Measurements from ENCODE around the gene MTAP. TPM values are rescaled to one million over a fixed set of nuclear protein-coding genes. Genes with fewer than 3 reads are reported as not detected.

MTAP gene
- total RNA-seq, 4 donors from 2014 or later = 3.6 to 65.8 (median 39.4) TPM

DNA sequence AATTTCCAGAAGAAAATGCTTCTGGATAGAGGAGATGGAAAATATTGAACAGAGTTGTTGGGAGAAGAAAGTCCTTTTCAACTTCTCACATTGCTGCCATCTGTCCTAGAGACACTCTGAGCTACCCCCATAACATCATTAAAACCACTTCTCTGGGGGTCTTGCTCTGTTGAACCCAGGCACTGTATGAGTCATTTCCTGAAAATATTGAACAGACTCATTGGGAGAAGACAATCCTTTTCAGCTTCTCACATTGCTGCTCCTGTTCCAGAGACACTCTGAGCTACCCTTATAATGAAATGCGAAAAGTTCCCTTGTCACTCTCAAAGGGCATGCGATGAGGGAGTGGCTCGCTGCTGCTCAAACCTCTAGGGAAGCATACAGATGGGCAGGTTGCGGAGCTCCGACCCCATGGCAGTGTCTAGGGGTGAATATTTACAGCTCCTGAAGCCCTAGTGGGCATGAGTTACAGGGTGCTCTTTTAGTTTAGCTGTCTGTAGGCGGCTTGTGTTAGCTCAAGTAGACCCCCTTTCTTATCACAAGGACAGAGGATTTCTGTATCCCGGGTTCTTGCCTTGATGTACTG lies 101.0 kb downstream of the MTAP start:
- no peak for TF ChIP-seq POLR2A (IDR thresholded peaks at IDR 0.05)
- TF ChIP-seq, protein P1, sequence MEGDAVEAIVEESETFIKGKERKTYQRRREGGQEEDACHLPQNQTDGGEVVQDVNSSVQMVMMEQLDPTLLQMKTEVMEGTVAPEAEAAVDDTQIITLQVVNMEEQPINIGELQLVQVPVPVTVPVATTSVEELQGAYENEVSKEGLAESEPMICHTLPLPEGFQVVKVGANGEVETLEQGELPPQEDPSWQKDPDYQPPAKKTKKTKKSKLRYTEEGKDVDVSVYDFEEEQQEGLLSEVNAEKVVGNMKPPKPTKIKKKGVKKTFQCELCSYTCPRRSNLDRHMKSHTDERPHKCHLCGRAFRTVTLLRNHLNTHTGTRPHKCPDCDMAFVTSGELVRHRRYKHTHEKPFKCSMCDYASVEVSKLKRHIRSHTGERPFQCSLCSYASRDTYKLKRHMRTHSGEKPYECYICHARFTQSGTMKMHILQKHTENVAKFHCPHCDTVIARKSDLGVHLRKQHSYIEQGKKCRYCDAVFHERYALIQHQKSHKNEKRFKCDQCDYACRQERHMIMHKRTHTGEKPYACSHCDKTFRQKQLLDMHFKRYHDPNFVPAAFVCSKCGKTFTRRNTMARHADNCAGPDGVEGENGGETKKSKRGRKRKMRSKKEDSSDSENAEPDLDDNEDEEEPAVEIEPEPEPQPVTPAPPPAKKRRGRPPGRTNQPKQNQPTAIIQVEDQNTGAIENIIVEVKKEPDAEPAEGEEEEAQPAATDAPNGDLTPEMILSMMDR (IDR thresholded peaks at IDR 0.05) = no peak

DNA sequence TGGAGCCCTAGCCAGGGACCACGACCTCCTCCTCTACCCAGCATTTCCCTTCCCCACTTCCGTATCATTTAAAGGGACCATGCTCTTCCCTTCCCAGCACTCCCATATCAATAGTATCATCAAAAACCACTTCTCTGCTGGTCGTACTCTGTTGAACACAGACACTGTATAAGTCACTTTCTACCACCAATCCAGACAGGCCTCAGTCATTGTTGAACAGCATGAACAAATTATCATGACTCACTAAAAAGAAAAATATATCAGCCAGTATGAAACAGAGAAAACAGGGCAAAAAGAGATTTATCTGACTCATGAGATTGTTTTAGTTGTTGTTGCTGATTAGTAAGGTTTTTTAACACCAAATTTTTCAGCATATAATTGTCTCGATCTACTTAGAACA lies 101.9 kb downstream of the MTAP start:
- Histone ChIP-seq H3K9me3 (peaks cover 0 to 14% of the 10 kb centered on the region in 2 donors), H3K27ac (no peak overlapping the region), H3K4me3 (no peak overlapping the region), H3K36me3 (no peaks in the 10 kb centered on the region), H3K4me1 (no peaks in the 10 kb centered on the region), H3K27me3 (no peaks in the 10 kb centered on the region)
- no peak for DNase-seq
- TF ChIP-seq, protein P1 (IDR thresholded peaks at IDR 0.05) = no peak
- TF ChIP-seq POLR2A (IDR thresholded peaks at IDR 0.05) = no peak
- intact Hi-C loops (cut with DNase I; ENCODE audit: low total_unique reads) = no loop called here

More for the DNA sequence above, 101.0 kb downstream of the MTAP start:
- Histone ChIP-seq H3K27ac (no peak overlapping the region), H3K4me1 (no peaks in the 10 kb centered on the region), H3K9me3 (peaks cover 0 to 8% of the 10 kb centered on the region in 2 donors), H3K36me3 (no peaks in the 10 kb centered on the region), H3K4me3 (no peak overlapping the region), H3K27me3 (no peaks in the 10 kb centered on the region)
- DNase-seq = no peak
- intact Hi-C loops (cut with DNase I; ENCODE audit: low total_unique reads) = no loop called here

GRCh38 chr9:21904776-21905175 lies 102.3 kb downstream of the MTAP start:
- no peak overlapping the region for H3K27ac ChIP-seq
- no peaks in the 10 kb centered on the region for H3K36me3 ChIP-seq
- H3K4me1 ChIP-seq = no peaks in the 10 kb centered on the region
- intact Hi-C loops (cut with DNase I; ENCODE audit: low total_unique reads) = no loop called here
- TF ChIP-seq POLR2A (IDR thresholded peaks at IDR 0.05) = no peak
- no peak for DNase-seq
- no peaks in the 10 kb centered on the region for H3K27me3 ChIP-seq
- peaks cover 0 to 13% of the 10 kb centered on the region in 2 donors for H3K9me3 ChIP-seq
- H3K4me3 ChIP-seq = no peak overlapping the region

GRCh38 chr9:21906213-21906612 lies 103.8 kb downstream of the MTAP start:
- intact Hi-C loops (cut with DNase I; ENCODE audit: low total_unique reads) = no loop called here
- TF ChIP-seq, protein P1 (IDR thresholded peaks at IDR 0.05) = no peak
- no peak for TF ChIP-seq POLR2A (IDR thresholded peaks at IDR 0.05)

DNA sequence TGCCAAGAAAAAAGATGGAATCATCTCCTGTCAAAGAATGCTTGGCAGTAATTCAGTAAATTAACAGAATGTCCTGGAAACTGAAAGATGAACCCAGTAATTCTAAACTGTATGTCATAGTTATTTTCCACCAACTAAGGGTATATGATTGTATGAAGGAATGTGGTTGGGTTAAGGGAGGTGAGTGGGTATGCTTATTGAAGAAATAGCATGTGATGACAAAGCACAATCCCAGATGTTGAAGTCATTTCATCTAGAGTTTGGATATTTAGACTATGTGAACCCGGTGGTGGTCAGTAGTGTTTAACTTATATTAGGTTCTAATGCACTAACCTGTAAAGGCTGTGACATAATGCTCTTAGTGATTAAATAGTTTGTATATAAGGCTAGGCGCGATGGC lies 104.4 kb downstream of the MTAP start:
- Histone ChIP-seq H3K4me1 (no peaks in the 10 kb centered on the region), H3K27me3 (no peaks in the 10 kb centered on the region), H3K4me3 (no peak overlapping the region), H3K36me3 (no peaks in the 10 kb centered on the region), H3K9me3 (peaks cover 0 to 13% of the 10 kb centered on the region in 2 donors), H3K27ac (no peak overlapping the region)
- intact Hi-C loops (cut with DNase I; ENCODE audit: low total_unique reads) = no loop called here
- no peak for TF ChIP-seq POLR2A (IDR thresholded peaks at IDR 0.05)
- TF ChIP-seq, protein P1 (IDR thresholded peaks at IDR 0.05) = no peak
- no peak for DNase-seq

More at GRCh38 chr9:21906213-21906612, 103.8 kb downstream of the MTAP start:
- Histone ChIP-seq H3K9me3 (peaks cover 0 to 13% of the 10 kb centered on the region in 2 donors), H3K27me3 (no peaks in the 10 kb centered on the region), H3K27ac (no peak overlapping the region), H3K36me3 (no peaks in the 10 kb centered on the region), H3K4me3 (no peak overlapping the region), H3K4me1 (no peaks in the 10 kb centered on the region)
- DNase-seq = no peak
